ENCODE data around the gene KCNJ10.

Gene KCNJ10

DNA sequence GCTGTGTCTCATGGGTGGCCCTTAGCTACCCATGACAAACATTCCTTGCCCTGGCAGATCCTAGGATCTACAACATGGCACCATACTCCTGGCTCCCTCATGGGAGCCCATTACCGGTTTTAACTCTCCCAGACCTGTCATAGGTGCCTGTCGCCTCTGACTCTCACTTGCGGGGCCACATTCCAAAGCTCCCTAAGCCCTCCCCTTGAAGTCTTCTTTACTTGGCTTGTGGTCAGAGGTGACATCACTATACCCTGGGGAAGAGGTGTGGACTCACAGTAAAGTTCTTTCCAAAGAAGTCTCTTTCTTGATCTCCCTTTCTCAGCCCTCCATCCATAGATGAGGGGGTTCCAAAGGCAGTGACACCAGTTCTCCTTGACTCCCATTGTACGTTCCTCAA is 110.5 kb downstream of the KCNJ10 start:
- H3F3A ChIP-seq (ENCODE audit: insufficient read depth, low read length): no peaks in the 10 kb centered on the region
- H3K27ac ChIP-seq (ENCODE audit: low read length): no peak overlapping the region
- no peaks in the 10 kb centered on the region for H3K79me2 ChIP-seq (ENCODE audit: low read length)
- no peaks in the 10 kb centered on the region for H3K4me1 ChIP-seq (ENCODE audit: low read length)
- H3K9ac ChIP-seq (ENCODE audit: low read length): no peak overlapping the region
- no peaks in the 10 kb centered on the region for H3K36me3 ChIP-seq (replicated peaks; ENCODE audit: insufficient read depth, low read length)
- no peaks in the 10 kb centered on the region for H3K27me3 ChIP-seq (replicated peaks; ENCODE audit: insufficient read depth, low read length)
- H2AFZ ChIP-seq (ENCODE audit: low read length): no peak overlapping the region
- no peak overlapping the region for H3K4me2 ChIP-seq (ENCODE audit: low read depth, low read length)
- no peak overlapping the region for H3K4me3 ChIP-seq (ENCODE audit: low read length)
- no peaks in the 10 kb centered on the region for H4K20me1 ChIP-seq (ENCODE audit: insufficient read depth, low read length)
- DNase-seq: no peak
- TF ChIP-seq, protein P1, sequence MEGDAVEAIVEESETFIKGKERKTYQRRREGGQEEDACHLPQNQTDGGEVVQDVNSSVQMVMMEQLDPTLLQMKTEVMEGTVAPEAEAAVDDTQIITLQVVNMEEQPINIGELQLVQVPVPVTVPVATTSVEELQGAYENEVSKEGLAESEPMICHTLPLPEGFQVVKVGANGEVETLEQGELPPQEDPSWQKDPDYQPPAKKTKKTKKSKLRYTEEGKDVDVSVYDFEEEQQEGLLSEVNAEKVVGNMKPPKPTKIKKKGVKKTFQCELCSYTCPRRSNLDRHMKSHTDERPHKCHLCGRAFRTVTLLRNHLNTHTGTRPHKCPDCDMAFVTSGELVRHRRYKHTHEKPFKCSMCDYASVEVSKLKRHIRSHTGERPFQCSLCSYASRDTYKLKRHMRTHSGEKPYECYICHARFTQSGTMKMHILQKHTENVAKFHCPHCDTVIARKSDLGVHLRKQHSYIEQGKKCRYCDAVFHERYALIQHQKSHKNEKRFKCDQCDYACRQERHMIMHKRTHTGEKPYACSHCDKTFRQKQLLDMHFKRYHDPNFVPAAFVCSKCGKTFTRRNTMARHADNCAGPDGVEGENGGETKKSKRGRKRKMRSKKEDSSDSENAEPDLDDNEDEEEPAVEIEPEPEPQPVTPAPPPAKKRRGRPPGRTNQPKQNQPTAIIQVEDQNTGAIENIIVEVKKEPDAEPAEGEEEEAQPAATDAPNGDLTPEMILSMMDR (IDR thresholded peaks at IDR 0.05; ENCODE audit: low read length): no peak
- no peak for TF ChIP-seq EZH2 (optimal IDR thresholded peaks at IDR 0.05; ENCODE audit: low read depth, low read length)
- TF ChIP-seq EZH2phosphoT487 (IDR thresholded peaks at IDR 0.05; ENCODE audit: low read length): no peak
- H3K9me3 ChIP-seq (replicated peaks; ENCODE audit: insufficient read depth, low read length): no peaks in the 10 kb centered on the region
- H3K9me2 ChIP-seq (replicated peaks; ENCODE audit: insufficient read depth, low read length): no peaks in the 10 kb centered on the region

DNA sequence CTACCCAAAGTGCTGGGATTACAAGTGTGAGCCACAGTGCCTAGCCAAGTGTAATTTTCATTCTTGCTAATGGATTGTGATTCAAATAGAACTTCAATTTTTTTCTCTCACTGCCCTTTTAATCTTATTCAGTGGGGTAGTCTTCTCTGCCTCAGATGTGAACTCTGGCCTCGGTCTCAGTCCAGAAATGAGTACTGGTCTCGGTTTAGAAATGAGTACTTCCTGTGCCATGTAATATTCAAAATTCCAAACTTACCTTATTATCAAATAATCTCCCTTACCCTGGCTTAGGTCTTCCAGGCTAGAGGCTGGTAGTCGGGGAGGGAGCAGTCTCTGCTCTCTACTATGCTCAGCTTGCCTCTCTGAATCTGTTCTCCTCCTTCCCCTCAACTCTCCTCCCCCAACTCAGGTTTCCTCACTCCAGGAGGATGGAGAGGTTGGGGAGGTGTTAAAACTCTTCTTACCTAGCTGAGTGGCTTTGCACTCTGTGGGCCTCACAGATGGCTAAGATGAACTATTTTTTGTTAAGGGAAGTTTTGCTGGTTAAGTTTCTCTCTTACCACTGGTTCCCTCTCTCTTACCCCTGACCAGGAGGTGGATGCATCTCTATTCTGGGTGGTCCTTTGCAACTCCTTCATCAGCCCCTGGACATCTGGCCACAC is 111.1 kb downstream of the KCNJ10 start:
- no peak overlapping the region for H3K4me3 ChIP-seq (ENCODE audit: low read length)
- H4K20me1 ChIP-seq (ENCODE audit: insufficient read depth, low read length): no peaks in the 10 kb centered on the region
- H3K4me2 ChIP-seq (ENCODE audit: low read depth, low read length): no peak overlapping the region
- TF ChIP-seq, protein P1 (IDR thresholded peaks at IDR 0.05; ENCODE audit: low read length): no peak
- H2AFZ ChIP-seq (ENCODE audit: low read length): no peak overlapping the region
- H3K27me3 ChIP-seq (replicated peaks; ENCODE audit: insufficient read depth, low read length): no peaks in the 10 kb centered on the region
- no peaks in the 10 kb centered on the region for H3K9me2 ChIP-seq (replicated peaks; ENCODE audit: insufficient read depth, low read length)
- no peak overlapping the region for H3K27ac ChIP-seq (ENCODE audit: low read length)
- H3K36me3 ChIP-seq (replicated peaks; ENCODE audit: insufficient read depth, low read length): no peaks in the 10 kb centered on the region
- no peak for DNase-seq
- no peak overlapping the region for H3K9ac ChIP-seq (ENCODE audit: low read length)
- H3K79me2 ChIP-seq (ENCODE audit: low read length): no peaks in the 10 kb centered on the region
- H3K9me3 ChIP-seq (replicated peaks; ENCODE audit: insufficient read depth, low read length): no peaks in the 10 kb centered on the region
- no peaks in the 10 kb centered on the region for H3F3A ChIP-seq (ENCODE audit: insufficient read depth, low read length)
- H3K4me1 ChIP-seq (ENCODE audit: low read length): no peaks in the 10 kb centered on the region

DNA sequence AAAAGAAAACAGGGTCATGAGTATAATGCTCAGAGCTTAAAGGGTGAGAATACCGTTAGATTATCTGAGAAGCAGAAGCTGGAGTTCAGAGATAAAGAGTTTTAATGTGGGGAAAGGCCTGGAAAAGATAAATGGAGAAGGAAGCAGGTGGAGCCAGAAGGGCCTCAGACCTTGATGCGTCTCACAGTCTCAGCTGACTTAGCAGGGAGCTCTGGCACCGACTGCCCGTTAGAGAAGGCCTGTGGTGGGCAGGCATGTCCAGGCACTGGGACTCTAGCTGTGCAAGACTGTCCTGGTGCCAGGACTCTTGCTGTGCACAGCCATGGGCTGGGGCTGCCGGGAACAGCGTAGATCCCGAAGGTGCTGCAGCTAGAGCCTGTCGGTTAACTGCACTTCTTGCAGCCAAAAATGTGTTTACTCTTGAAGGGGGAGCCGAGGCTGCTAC is 112.1 kb downstream of the KCNJ10 start:
- no peak overlapping the region for H2AFZ ChIP-seq (ENCODE audit: low read length)
- no peak overlapping the region for H3K9ac ChIP-seq (ENCODE audit: low read length)
- H3K4me3 ChIP-seq (ENCODE audit: low read length): no peak overlapping the region
- H3K4me1 ChIP-seq (ENCODE audit: low read length): no peaks in the 10 kb centered on the region
- TF ChIP-seq, protein P1 (IDR thresholded peaks at IDR 0.05; ENCODE audit: low read length): no peak
- TF ChIP-seq EZH2 (optimal IDR thresholded peaks at IDR 0.05; ENCODE audit: low read depth, low read length): no peak
- no peak for TF ChIP-seq EZH2phosphoT487 (IDR thresholded peaks at IDR 0.05; ENCODE audit: low read length)
- no peaks in the 10 kb centered on the region for H3K36me3 ChIP-seq (replicated peaks; ENCODE audit: insufficient read depth, low read length)
- H3F3A ChIP-seq (ENCODE audit: insufficient read depth, low read length): no peaks in the 10 kb centered on the region
- H3K79me2 ChIP-seq (ENCODE audit: low read length): no peaks in the 10 kb centered on the region
- H3K4me2 ChIP-seq (ENCODE audit: low read depth, low read length): no peak overlapping the region
- DNase-seq: no peak
- H3K27me3 ChIP-seq (replicated peaks; ENCODE audit: insufficient read depth, low read length): no peaks in the 10 kb centered on the region
- no peaks in the 10 kb centered on the region for H4K20me1 ChIP-seq (ENCODE audit: insufficient read depth, low read length)
- H3K9me3 ChIP-seq (replicated peaks; ENCODE audit: insufficient read depth, low read length): no peaks in the 10 kb centered on the region
- no peak overlapping the region for H3K27ac ChIP-seq (ENCODE audit: low read length)
- H3K9me2 ChIP-seq (replicated peaks; ENCODE audit: insufficient read depth, low read length): no peaks in the 10 kb centered on the region

All from MM.1S (cell line).